Stimulated activated CD4-positive, alpha-beta T cell treated with anti-CD3 and anti-CD28 coated beads, Interleukin-1b, Interleukin-23, amount 100 ng/mL, for 1 hour (primary cell): Measurements from ENCODE around the gene KIAA1671.
"Not testable (repeated sequence)": the region's sequence is repeated elsewhere in the genome, so short reads cannot be mapped to it uniquely, and the experiment has no call there.

Source experiments
- DNase-seq, 2 donors: peaks; one replicate each; pipeline ENCODE4 v3.0.0-alpha.2; 2020; ENCODE audit warnings: low read depth in 2 of 2

KIAA1671 gene

DNA sequence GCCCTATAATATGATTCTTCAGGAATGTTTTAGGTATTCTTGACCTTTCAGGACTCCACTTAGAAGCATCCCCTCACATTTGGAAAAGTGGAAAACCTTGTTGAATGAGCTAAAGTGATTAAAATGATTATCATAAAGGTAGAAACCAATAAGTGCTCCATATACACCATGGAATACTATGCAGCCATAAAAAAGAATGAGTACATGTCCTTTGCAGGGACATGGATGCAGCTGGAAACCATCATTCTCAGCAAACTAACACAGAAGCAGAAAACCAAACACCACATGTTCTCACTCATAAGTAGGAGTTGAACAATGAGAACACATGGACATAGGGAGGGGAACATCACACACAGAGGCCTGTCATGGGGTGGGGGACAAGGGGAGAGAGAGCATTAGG lies 281.2 kb downstream of the KIAA1671 start:
- DNase-seq: not testable (repeated sequence)

DNA sequence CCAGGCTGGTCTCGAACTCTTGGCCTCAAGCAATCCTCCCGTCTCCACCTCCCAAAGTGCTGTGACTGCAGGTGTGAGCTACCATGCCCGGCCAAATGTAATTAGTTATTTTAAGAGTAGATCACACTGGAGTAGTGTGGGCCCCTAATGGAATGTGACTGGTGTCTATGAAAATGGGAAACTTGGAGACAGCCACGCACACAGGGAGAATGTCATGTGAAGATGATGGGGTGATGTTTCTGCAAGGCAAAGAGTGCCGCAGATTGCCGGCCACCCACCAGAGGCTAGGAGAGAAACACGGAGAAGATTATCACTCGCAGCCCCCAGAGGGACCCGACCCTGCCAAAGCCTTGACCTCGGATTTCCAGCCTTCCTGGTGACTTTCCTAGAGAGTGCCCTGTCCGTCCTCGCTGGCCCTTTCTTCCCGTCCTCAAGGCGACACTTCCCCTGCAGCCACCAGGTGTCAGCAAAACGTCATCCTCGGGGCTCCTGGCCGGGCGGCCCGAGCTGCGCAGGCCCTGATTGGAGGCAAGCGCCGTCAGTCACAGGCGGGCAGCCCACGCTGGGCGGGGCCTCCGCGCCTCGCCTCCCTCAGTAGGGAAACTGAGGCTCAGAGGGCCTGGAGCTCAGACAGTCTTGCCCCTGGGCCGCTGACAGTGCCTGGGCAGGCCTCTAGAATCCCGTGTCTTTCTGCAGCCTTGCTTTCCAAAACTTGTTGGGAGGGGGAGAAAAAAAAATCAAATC lies 283.2 kb downstream of the KIAA1671 start:
- peak in 1 of 2 donors; percentile 39 for DNase-seq

GRCh38 chr22:25236417-25236816 lies 283.9 kb downstream of the KIAA1671 start:
- no peak for DNase-seq

DNA sequence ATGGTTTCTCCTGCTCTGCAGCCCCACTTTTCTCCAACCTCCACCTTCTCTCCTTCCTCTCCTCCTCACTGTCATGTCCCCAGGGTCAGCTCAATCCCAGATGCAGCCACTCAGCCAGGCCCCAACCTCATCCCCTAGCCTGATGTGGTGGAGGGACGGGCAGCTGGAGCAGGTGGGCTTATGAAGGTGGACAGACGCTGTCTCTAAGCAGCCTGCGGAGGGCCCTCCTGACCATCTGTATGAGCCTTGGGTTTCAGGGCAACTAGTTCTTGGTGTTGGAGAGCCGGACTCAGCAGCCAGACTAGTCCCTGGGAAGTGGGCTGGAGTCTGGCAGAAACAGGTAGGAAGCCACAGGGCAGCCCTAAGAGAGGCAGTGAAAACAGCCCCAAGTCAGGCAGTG lies 285.0 kb downstream of the KIAA1671 start:
- no peak for DNase-seq

GRCh38 chr22:25238058-25238457 lies 285.5 kb downstream of the KIAA1671 start:
- not testable (repeated sequence) for DNase-seq
